Transverse colon (tissue), 3 donors: ENCODE measurements around the gene RNF144B.

Source experiments
- CTCF ChIP-seq, 5 experiments: fragments of 200-600 bp in 3 of 5; fragments of 450-650 bp in 2 of 5; sonication (generic) in 3 of 5; IDR thresholded peaks; 1 replicate in 2 of 5; 2 replicates in 3 of 5; pipeline ENCODE4 v1.5.1; 2016 to 2017; ENCODE audit warnings: antibody characterized with exemption in 5 of 5, inconsistent platforms in 3 of 5, mild to moderate bottlenecking in 2 of 5, moderate library complexity in 1 of 5
- POLR2A ChIP-seq: fragments of 450-650 bp; IDR thresholded peaks from one replicate; pipeline ENCODE4 v1.6.1; 2016; ENCODE audit warnings: antibody characterized with exemption, mild to moderate bottlenecking, moderate library complexity

GRCh38 chr6:18498408-18498807 is 111.3 kb downstream of the RNF144B start:
- TF ChIP-seq POLR2A, result no peak
- no peak for TF ChIP-seq CTCF (IDR thresholded peaks at IDR 0.05)
